Measurements from ENCODE around the gene ANGPTL8. TPM values are rescaled to one million over a fixed set of nuclear protein-coding genes. Genes with fewer than 3 reads are reported as not detected.

The ANGPTL8 gene
- total RNA-seq, 1 experiment from 2014 or later: 0.61 TPM

DNA sequence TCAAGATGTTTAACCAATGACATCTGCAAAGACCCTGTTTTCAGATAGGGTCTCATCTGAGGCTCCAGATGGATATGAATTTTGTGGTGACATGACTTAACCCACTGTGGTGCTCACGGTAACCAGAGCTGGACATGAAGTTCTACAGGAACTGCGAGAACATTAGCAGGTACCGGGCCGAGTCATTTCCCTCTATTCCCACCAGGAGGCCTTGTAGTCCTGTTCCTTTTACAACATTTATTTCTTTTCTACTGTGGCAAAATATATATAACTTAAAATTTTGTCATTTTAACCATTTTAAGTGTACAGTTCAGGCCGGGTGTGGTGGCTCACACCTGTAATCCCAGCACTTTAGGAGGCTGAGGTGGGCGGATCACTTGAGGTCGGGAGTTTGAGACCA, 48.9 kb downstream of the ANGPTL8 start:
- Histone ChIP-seq H3K4me1 (replicated peaks) (no peaks in the 10 kb centered on the region), H3K27ac (no peak overlapping the region), H3K36me3 (no peaks in the 10 kb centered on the region), H3K27me3 (replicated peaks) (no peaks in the 10 kb centered on the region), H3K9me3 (replicated peaks) (no peaks in the 10 kb centered on the region), H3K4me3 (no peak overlapping the region)
- no peak for DNase-seq (ENCODE audit: low read depth in 1 of 2, low spot score in 2 of 2)

DNA sequence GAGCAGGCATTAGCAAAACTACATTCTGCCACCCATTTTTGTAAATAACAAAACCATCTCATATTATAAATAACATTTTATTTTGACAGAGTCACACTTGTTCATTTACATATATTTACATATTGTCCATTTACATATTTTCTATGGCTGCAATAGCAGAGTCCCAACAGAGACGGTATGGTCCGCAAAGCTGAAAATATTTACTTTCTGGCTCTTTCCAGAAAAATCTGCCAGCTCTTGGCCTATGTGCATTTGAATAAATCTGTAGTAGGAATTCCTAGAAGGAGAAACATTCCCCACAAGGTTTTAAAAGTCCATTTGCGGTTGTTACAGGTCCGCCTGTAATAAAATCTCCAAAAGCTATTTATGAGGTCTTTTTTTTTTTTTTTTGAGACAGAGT, 50.8 kb downstream of the ANGPTL8 start:
- H3K36me3 ChIP-seq: no peaks in the 10 kb centered on the region
- no peaks in the 10 kb centered on the region for H3K27me3 ChIP-seq (replicated peaks)
- peaks cover 3% of the 10 kb centered on the region; the same call in 1 of the 2 replicates for H3K4me1 ChIP-seq (replicated peaks)
- H3K4me3 ChIP-seq: no peak overlapping the region
- H3K9me3 ChIP-seq (replicated peaks): no peaks in the 10 kb centered on the region
- no peak overlapping the region for H3K27ac ChIP-seq
- no peak for DNase-seq (ENCODE audit: low read depth in 1 of 2, low spot score in 2 of 2)

DNA sequence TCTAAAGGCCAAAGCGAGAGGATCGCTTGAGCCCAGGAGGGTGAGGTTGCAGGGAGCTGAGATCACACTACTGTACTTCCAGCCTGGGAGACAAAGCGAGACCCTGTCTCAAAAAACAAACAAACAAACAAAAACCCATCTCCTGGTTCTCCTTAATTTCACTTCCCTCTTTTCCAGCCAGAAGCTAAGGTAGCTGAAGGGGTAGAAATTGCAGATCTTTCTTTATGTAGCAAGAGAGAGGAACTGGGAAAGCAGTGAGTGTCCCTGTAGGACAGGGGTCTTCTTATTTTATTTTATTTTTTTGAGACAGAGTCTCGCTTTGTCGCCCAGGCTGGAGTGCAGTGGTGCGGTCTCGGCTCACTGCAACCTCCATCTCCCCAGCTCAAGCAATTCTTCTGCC, 52.0 kb downstream of the ANGPTL8 start:
- no peaks in the 10 kb centered on the region for H3K36me3 ChIP-seq

More for the DNA sequence above, 52.0 kb downstream of the ANGPTL8 start:
- Histone ChIP-seq H3K27ac (no peak overlapping the region), H3K4me1 (replicated peaks) (peaks cover 3% of the 10 kb centered on the region; the same call in 1 of the 2 replicates), H3K27me3 (replicated peaks) (no peaks in the 10 kb centered on the region), H3K4me3 (no peak overlapping the region), H3K9me3 (replicated peaks) (no peaks in the 10 kb centered on the region)
- no peak for DNase-seq (ENCODE audit: low read depth in 1 of 2, low spot score in 2 of 2)

Other genes starting within 250 kb of the ANGPTL8 start
- gene LDLR, start 150.2 kb upstream of the ANGPTL8 start, total RNA-seq (2014; rRNA removed; shearing (Covaris generic)): 90.0 and 115 TPM in 2 replicates
- gene SPC24, start 83.8 kb upstream of the ANGPTL8 start, total RNA-seq (2014; rRNA removed; shearing (Covaris generic)): 120 and 143 TPM in 2 replicates
- gene KANK2, start 42.1 kb upstream of the ANGPTL8 start, total RNA-seq (2014; rRNA removed; shearing (Covaris generic)): 278 and 472 TPM in 2 replicates
- gene DOCK6, start 22.9 kb downstream of the ANGPTL8 start, total RNA-seq (2014; rRNA removed; shearing (Covaris generic)): 2.0 and 7.9 TPM in 2 replicates
- 0.50 TPM in 1 of 2 replicates, not detected in the other for gene TSPAN16, start 56.5 kb downstream of the ANGPTL8 start, total RNA-seq (2014; rRNA removed; shearing (Covaris generic))
- 0.38 and 1.4 TPM in 2 replicates for gene RAB3D, start 100.0 kb downstream of the ANGPTL8 start, total RNA-seq (2014; rRNA removed; shearing (Covaris generic))
- 113 and 138 TPM in 2 replicates for gene TMEM205, start 106.6 kb downstream of the ANGPTL8 start, total RNA-seq (2014; rRNA removed; shearing (Covaris generic))
- gene CCDC159, start 106.9 kb downstream of the ANGPTL8 start, total RNA-seq (2014; rRNA removed; shearing (Covaris generic)): 5.1 and 7.3 TPM in 2 replicates
- gene PLPPR2, start 115.8 kb downstream of the ANGPTL8 start, total RNA-seq (2014; rRNA removed; shearing (Covaris generic)): 22.3 and 22.5 TPM in 2 replicates
- gene SWSAP1, start 135.0 kb downstream of the ANGPTL8 start, total RNA-seq (2014; rRNA removed; shearing (Covaris generic)): 0.38 and 0.79 TPM in 2 replicates
- 2.6 and 4.5 TPM in 2 replicates for gene EPOR, start 144.7 kb downstream of the ANGPTL8 start, total RNA-seq (2014; rRNA removed; shearing (Covaris generic))
- 0.22 TPM in 1 of 2 replicates, not detected in the other for gene RGL3, start 179.7 kb downstream of the ANGPTL8 start, total RNA-seq (2014; rRNA removed; shearing (Covaris generic))
- gene ODAD3, start 195.5 kb downstream of the ANGPTL8 start, total RNA-seq (2014; rRNA removed; shearing (Covaris generic)): 0.24 TPM in 1 of 2 replicates, not detected in the other
- gene PRKCSH, start 196.0 kb downstream of the ANGPTL8 start, total RNA-seq (2014; rRNA removed; shearing (Covaris generic)): 91.2 and 110 TPM in 2 replicates
- 1.3 TPM in 1 of 2 replicates, not detected in the other for gene ELAVL3, start 241.4 kb downstream of the ANGPTL8 start, total RNA-seq (2014; rRNA removed; shearing (Covaris generic))

All from SJSA1 (cell line).